22Rv1 (cell line): ENCODE results near the gene NR5A1.

ENCODE experiments used
- CTCF ChIP-seq: fragments of 450-650 bp; IDR thresholded peaks from 2 replicates; pipeline ENCODE4 v1.5.1; 2017; ENCODE audit warnings: mild to moderate bottlenecking
- ZFX ChIP-seq: fragments of 450-650 bp; IDR thresholded peaks from 2 replicates; pipeline ENCODE4 v1.6.1; 2017; ENCODE audit warnings: antibody characterized with exemption, borderline replicate concordance

GRCh38 chr9:124453586-124454191 lies 53.5 kb downstream of the NR5A1 start:
- TF ChIP-seq CTCF: no peak
- no peak for TF ChIP-seq ZFX
